Testis (tissue), 3 donors: Measurements from ENCODE around the gene KDM6A. TPM values are rescaled to one million over a fixed set of nuclear protein-coding genes. Genes with fewer than 3 reads are reported as not detected.

ENCODE experiments used
- DNase-seq: peaks from one replicate; pipeline ENCODE4 v3.0.0-alpha.2; 2019
- H3K27ac ChIP-seq, 2 donors: fragments of 200-600 bp; sonication (generic); one replicate each; pipeline ENCODE4 v1.5.1; 2019
- H3K27me3 ChIP-seq: fragments of 200-600 bp; sonication (generic); one replicate; pipeline ENCODE4 v1.5.1; 2019
- H3K36me3 ChIP-seq: fragments of 200-600 bp; sonication (generic); one replicate; pipeline ENCODE4 v1.5.1; 2017; ENCODE audit warnings: low read depth; ENCODE audit errors: missing control alignments
- H3K4me1 ChIP-seq: fragments of 200-600 bp; sonication (generic); one replicate; pipeline ENCODE4 v1.5.1; 2019
- H3K4me3 ChIP-seq, 2 donors: fragments of 200-600 bp; sonication (generic); one replicate each; pipeline ENCODE4 v1.5.1; 2017 to 2019
- H3K9me3 ChIP-seq: fragments of 200-600 bp; sonication (generic); one replicate; pipeline ENCODE4 v1.5.1; 2017
- CTCF ChIP-seq, 3 experiments: fragments of 450-650 bp in 2 of 3; fragments of 200-600 bp in 1 of 3; sonication (generic) in 1 of 3; IDR thresholded peaks; one replicate each; pipeline ENCODE4 v1.5.1; 2016 to 2019; ENCODE audit warnings: antibody characterized with exemption in 3 of 3, mild to moderate bottlenecking in 2 of 3, moderate library complexity in 1 of 3
- POLR2A ChIP-seq: fragments of 450-650 bp; IDR thresholded peaks from one replicate; pipeline ENCODE4 v1.6.1; 2017; ENCODE audit warnings: antibody characterized with exemption, mild to moderate bottlenecking, moderate library complexity
- WGBS, 2 donors: methylation state at CpG; one replicate each; pipeline ENCODE4 v1.1.5; 2018; 5-methylcytosine and 5-hydroxymethylcytosine counted together
- intact Hi-C: fragments of 100-400 bp; cut with DNase I; formaldehyde crosslinking; loops from one replicate; pipeline ENCODE4 v1.15.1; 2023; ENCODE audit warnings: low total_unique reads
- polyA plus RNA-seq: library from polyadenylated mRNA; stranded (reverse); fragments of 350-450 nt; fragmentation: Illumina TruSeq; extraction: RNeasy Lipid Tissue Mini Kit (QIAGEN cat#74804); gene quantifications from one replicate; pipeline ENCODE4 v1.2.3, GENCODE V29; 2014; ENCODE audit warnings: low read depth, low replicate concordance; ENCODE audit not compliant: insufficient read depth
- total RNA-seq, 2 donors: library from RNA; depleted of rRNA; stranded (reverse); fragments of >200 nt; gene quantifications; one replicate each; pipeline ENCODE4 v1.2.3, GENCODE V29; 2016

Gene KDM6A
- total and polyA plus RNA-seq, 3 donors from 2014 or later = 27.2 to 57.7 (median 56.7) TPM

GRCh38 chrX:44953734-44954502 lies 80.9 kb downstream of the KDM6A start:
- WGBS, 2 donors = 50 to 71% methylated on average over 7 to 11 of the region's 11 CpGs

GRCh38 chrX:44954562-44954961 lies 81.6 kb downstream of the KDM6A start:
- 48 to 51% methylated on average over 3 of the region's 3 CpGs for WGBS, 2 donors
- no peak for TF ChIP-seq CTCF (IDR thresholded peaks at IDR 0.05)
- TF ChIP-seq POLR2A = no peak
- Histone ChIP-seq H3K27me3 (no peaks in the 10 kb centered on the region), H3K36me3 (no peaks in the 10 kb centered on the region), H3K27ac (no peak overlapping the region), H3K9me3 (no peaks in the 10 kb centered on the region), H3K4me3 (no peak overlapping the region), H3K4me1 (peaks cover 4% of the 10 kb centered on the region)
- no peak for DNase-seq
- intact Hi-C loops = no loop called here

More at GRCh38 chrX:44953734-44954502, 80.9 kb downstream of the KDM6A start:
- intact Hi-C loops = no loop called here
- Histone ChIP-seq H3K27ac (no peak overlapping the region), H3K4me3 (no peak overlapping the region), H3K36me3 (no peaks in the 10 kb centered on the region), H3K27me3 (no peaks in the 10 kb centered on the region), H3K9me3 (no peaks in the 10 kb centered on the region), H3K4me1 (peaks cover 4% of the 10 kb centered on the region)
- no peak for DNase-seq
- TF ChIP-seq POLR2A (no peak), CTCF (IDR thresholded peaks at IDR 0.05) (no peak)

- Histone ChIP-seq H3K36me3 (no peaks in the 10 kb centered on the region), H3K4me3 (no peak overlapping the region), H3K27ac (no peak overlapping the region), H3K9me3 (no peaks in the 10 kb centered on the region), H3K27me3 (no peaks in the 10 kb centered on the region), H3K4me1 (no peaks in the 10 kb centered on the region)
- no peak for DNase-seq
- TF ChIP-seq CTCF (IDR thresholded peaks at IDR 0.05) = no peak
- TF ChIP-seq POLR2A = no peak
- intact Hi-C loops = no loop called here
- 87 to 100% methylated on average over 1 to 2 of the region's 2 CpGs for WGBS, 2 donors
These were observed 84.9 kb downstream of the KDM6A start for GRCh38 chrX:44957848-44958247.

- H3K4me3 ChIP-seq = no peak overlapping the region
- no peaks in the 10 kb centered on the region for H3K9me3 ChIP-seq
- H3K27ac ChIP-seq = no peak overlapping the region
- DNase-seq = no peak
- H3K36me3 ChIP-seq = no peaks in the 10 kb centered on the region
- 60 to 80% methylated on average over 1 of the region's 1 CpG for WGBS, 2 donors
- H3K27me3 ChIP-seq = no peaks in the 10 kb centered on the region
- no peaks in the 10 kb centered on the region for H3K4me1 ChIP-seq
- intact Hi-C loops = no loop called here
- no peak for TF ChIP-seq CTCF (IDR thresholded peaks at IDR 0.05)
These were observed 85.5 kb downstream of the KDM6A start for GRCh38 chrX:44958480-44958879.
